Osteocyte (in vitro differentiated cells): ENCODE measurements around the gene BDH1. TPM values are rescaled to one million over a fixed set of nuclear protein-coding genes. Genes with fewer than 3 reads are reported as not detected.

Experiments used
- DNase-seq: peaks from one replicate; pipeline ENCODE4 v3.0.0; 2021; ENCODE audit warnings: mixed read lengths; ENCODE audit not compliant: unreplicated experiment; ENCODE audit errors: extremely low spot score
- H3K27ac Mint-ChIP-seq: one replicate; pipeline ENCODE4 v1.8.0; 2021; ENCODE audit warnings: mild to moderate bottlenecking, mixed read lengths; ENCODE audit not compliant: unreplicated experiment
- H3K27me3 Mint-ChIP-seq: one replicate; pipeline ENCODE4 v1.8.0; 2021; ENCODE audit warnings: mixed read lengths; ENCODE audit not compliant: unreplicated experiment
- H3K36me3 Mint-ChIP-seq: one replicate; pipeline ENCODE4 v1.8.0; 2021; ENCODE audit warnings: mixed read lengths; ENCODE audit not compliant: unreplicated experiment
- H3K4me1 Mint-ChIP-seq: one replicate; pipeline ENCODE4 v1.8.0; 2021; ENCODE audit warnings: mixed read lengths; ENCODE audit not compliant: unreplicated experiment
- H3K4me3 Mint-ChIP-seq: one replicate; pipeline ENCODE4 v1.8.0; 2021; ENCODE audit warnings: mild to moderate bottlenecking, moderate library complexity, mixed read lengths; ENCODE audit not compliant: unreplicated experiment
- H3K9me3 Mint-ChIP-seq: one replicate; pipeline ENCODE4 v1.8.0; 2021; ENCODE audit warnings: mixed read lengths; ENCODE audit not compliant: unreplicated experiment
- total RNA-seq: library from RNA; stranded (reverse); gene quantifications from 2 replicates; pipeline ENCODE4 v1.2.1, GENCODE V29; 2021
- TF ChIP-seq, protein P1 (sequence below): fragments of 200-600 bp; sonication (generic); IDR thresholded peaks from 2 replicates; pipeline ENCODE4 v1.5.0; 2021; ENCODE audit warnings: antibody characterized with exemption, mild to moderate bottlenecking, moderate library complexity

Gene BDH1
- total RNA-seq, 1 donor from 2014 or later, result 12.1 TPM

DNA sequence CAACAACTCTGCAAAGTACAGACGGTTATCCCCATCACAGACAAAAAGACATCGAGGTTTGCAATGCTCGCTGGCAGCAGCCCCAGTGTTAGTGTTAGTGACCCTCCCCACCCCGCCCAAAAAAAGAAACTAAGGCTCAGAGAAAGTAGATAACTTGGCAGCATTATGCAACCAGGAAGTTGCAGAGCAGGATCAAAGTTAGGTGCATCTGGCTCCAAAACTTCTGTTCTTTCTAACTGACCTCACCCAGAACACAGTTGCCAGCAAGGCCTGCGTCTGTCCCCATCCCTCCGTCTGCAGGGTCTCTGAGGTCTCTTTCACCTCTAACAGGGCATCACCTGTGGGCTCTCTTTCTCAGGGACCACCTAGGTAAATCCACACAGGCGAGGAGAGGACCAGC is 51.5 kb downstream of the BDH1 start:
- TF ChIP-seq, protein P1, sequence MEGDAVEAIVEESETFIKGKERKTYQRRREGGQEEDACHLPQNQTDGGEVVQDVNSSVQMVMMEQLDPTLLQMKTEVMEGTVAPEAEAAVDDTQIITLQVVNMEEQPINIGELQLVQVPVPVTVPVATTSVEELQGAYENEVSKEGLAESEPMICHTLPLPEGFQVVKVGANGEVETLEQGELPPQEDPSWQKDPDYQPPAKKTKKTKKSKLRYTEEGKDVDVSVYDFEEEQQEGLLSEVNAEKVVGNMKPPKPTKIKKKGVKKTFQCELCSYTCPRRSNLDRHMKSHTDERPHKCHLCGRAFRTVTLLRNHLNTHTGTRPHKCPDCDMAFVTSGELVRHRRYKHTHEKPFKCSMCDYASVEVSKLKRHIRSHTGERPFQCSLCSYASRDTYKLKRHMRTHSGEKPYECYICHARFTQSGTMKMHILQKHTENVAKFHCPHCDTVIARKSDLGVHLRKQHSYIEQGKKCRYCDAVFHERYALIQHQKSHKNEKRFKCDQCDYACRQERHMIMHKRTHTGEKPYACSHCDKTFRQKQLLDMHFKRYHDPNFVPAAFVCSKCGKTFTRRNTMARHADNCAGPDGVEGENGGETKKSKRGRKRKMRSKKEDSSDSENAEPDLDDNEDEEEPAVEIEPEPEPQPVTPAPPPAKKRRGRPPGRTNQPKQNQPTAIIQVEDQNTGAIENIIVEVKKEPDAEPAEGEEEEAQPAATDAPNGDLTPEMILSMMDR, result no peak
- Mint-ChIP-seq H3K27ac (no peak overlapping the region), H3K36me3 (no peaks in the 10 kb centered on the region), H3K4me1 (peaks cover 29% of the 10 kb centered on the region), H3K9me3 (no peaks in the 10 kb centered on the region), H3K27me3 (no peaks in the 10 kb centered on the region), H3K4me3 (no peak overlapping the region)
- DNase-seq, result no peak

DNA sequence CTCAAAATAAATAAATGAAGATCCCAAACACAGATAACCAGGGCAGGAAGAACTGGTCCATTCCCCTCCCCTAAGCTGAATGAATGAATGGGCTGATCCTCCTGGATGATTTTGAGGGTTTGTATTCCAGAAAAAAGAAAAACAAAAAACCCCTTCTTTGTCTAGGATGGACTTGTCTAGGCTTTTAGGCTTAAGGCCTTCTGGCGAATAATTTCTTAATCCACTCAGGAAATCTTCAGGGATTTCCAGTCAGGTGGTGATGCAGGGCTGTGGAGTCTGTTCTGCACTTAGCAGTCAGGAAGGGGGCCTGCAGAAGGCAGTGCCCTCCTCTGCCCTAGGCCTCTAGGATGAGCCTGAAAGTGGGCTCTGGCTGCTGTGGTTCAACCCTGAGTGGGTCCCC is 52.1 kb downstream of the BDH1 start:
- no peaks in the 10 kb centered on the region for H3K36me3 Mint-ChIP-seq
- no peaks in the 10 kb centered on the region for H3K27me3 Mint-ChIP-seq
- no peaks in the 10 kb centered on the region for H3K9me3 Mint-ChIP-seq
- no peak for DNase-seq
- H3K4me3 Mint-ChIP-seq, result no peak overlapping the region
- no peak overlapping the region for H3K27ac Mint-ChIP-seq
- peaks cover 30% of the 10 kb centered on the region for H3K4me1 Mint-ChIP-seq
- TF ChIP-seq, protein P1, result no peak

DNA sequence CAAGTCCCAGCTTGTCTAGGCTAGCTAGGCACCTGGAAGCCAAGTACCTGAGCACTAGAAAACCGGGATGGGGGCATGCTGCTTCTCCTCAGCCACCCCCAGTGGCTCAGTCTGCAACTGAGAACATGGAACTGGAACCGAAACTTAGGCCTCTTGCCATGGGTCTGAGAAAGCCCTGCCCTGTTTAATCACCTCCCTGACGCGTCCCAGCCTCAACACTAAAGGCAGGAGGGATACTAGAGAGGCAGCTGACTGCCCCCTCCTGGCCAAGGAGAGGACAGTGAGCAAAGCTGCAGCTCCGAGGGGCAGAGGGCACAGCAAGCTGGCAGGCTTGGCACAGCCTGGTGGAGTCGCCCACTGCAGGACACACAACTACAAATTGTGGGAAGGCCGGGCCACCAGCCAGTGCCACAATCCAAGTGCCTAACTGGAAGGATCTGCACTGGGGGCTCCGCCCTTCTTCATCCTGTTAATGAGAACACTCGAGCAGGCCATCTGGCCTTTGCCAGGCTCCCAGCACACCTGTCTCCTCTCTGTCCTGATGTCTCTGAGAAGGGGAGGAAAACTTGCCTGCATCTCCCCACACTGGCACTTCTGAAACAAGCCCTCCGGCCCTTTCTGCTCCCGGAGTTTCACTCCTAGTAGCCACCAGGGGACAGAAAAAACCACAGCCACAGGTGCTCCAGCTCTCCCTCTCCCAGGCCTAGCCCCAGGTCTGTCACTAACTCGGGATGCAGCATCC is 53.7 kb downstream of the BDH1 start:
- Mint-ChIP-seq H3K4me1 (peaks cover 30% of the 10 kb centered on the region), H3K36me3 (no peaks in the 10 kb centered on the region), H3K27ac (no peak overlapping the region), H3K27me3 (no peaks in the 10 kb centered on the region), H3K9me3 (no peaks in the 10 kb centered on the region), H3K4me3 (no peak overlapping the region)
- DNase-seq, result no peak
- TF ChIP-seq, protein P1, result peak; percentile 56

DNA sequence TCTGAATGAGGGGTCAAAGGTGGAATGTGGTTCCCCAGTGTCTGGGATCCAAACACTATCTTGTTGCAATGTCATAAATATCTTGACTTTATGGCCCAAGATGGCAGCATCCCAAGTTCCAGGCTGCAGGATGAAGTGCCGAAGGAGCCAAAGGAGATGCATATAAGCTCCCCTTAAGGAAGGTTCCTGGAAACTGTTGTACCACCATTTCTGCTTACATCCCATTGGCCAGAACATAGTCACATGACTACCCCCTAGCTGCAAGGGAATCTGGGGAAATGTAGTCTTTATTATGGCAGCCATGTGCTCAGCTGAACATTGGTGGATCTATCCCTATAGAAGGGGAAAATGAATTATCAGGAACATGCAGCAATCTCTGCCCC is 54.3 kb downstream of the BDH1 start:
- no peak overlapping the region for H3K27ac Mint-ChIP-seq
- H3K4me1 Mint-ChIP-seq, result peaks cover 36% of the 10 kb centered on the region
- no peaks in the 10 kb centered on the region for H3K27me3 Mint-ChIP-seq
- no peaks in the 10 kb centered on the region for H3K9me3 Mint-ChIP-seq
- no peak for DNase-seq
- TF ChIP-seq, protein P1, result no peak
- H3K4me3 Mint-ChIP-seq, result no peak overlapping the region
- no peaks in the 10 kb centered on the region for H3K36me3 Mint-ChIP-seq

DNA sequence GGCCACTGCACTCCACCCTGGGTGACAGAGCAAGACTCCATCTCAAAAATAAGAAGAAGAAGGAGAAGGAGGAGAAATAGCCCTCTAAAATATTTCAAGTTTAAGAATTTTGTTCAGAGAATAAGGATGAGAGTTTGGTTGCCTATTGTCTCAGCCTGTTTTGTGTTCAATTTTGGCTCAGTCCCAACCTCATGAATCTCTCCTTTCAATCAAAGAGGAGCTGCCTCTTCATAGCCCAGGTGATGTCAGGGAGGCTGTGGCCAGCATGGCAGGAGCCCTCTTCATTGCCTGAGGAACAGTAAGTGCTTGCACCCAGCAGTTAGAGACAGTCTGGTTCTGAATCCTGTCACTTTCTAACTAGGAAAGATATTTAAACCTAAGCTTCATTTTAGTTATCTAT is 55.0 kb downstream of the BDH1 start:
- Mint-ChIP-seq H3K27ac (no peak overlapping the region), H3K4me1 (peaks cover 41% of the 10 kb centered on the region), H3K4me3 (no peak overlapping the region), H3K27me3 (no peaks in the 10 kb centered on the region), H3K9me3 (no peaks in the 10 kb centered on the region), H3K36me3 (no peaks in the 10 kb centered on the region)
- TF ChIP-seq, protein P1, result no peak
- DNase-seq, result no peak
